ENCODE measurements around the gene MAPK8. TPM values are rescaled to one million over a fixed set of nuclear protein-coding genes. Genes with fewer than 3 reads are reported as not detected.

MAPK8 gene
- total and polyA plus RNA-seq, 2 of the 4 experiments (the other 2 are of a cell fraction): 41.5 to 54.7 TPM

DNA sequence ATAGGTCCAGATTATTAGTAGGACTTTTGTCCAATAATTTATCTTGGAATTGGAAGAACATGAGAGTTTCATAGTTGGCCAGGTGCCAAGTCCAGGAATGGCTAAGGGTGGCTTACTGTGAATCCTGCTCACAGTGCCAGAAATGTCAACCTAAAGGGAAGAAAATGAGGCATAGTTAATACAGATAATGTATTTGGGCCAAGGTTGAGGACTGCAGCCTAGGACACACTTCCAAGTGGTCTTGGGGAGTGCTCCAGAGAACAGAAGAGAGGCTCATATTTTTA lies 78.2 kb downstream of the MAPK8 start:
- intact Hi-C loops (cut with micrococcal nuclease): no loop called here
- H2AFZ ChIP-seq (replicated peaks; ENCODE audit: low read length, poor library complexity): no peak overlapping the region
- no peak overlapping the region for H3K14ac ChIP-seq (replicated peaks; ENCODE audit: low read depth, low read length)
- no peak overlapping the region for H2BK120ac ChIP-seq (ENCODE audit: low read depth, low read length)
- H3K9ac ChIP-seq (ENCODE audit: low read depth, low read length): no peak overlapping the region
- no peak overlapping the region for H3K56ac ChIP-seq (ENCODE audit: extremely low read depth, insufficient read depth, low read length)
- H2BK15ac ChIP-seq (ENCODE audit: low read depth, low read length): no peak overlapping the region
- no peak for ATAC-seq (ENCODE audit: low read depth)
- dilution Hi-C loops (cut with HindIII; ENCODE audit: low sequenced_read_pairs, unreplicated experiment): no loop called here
- H4K5ac ChIP-seq (ENCODE audit: low read depth, low read length): no peak overlapping the region
- no peak overlapping the region for H2BK20ac ChIP-seq (ENCODE audit: low read depth, low read length)
- no peak overlapping the region for H3K4me3 ChIP-seq (ENCODE audit: insufficient read depth, low read depth, low read length)
- H3K79me1 ChIP-seq (ENCODE audit: low read depth in 1 of 2, low read length in 2 of 2): peaks cover 26 to 40% of the 10 kb centered on the region in 2 experiments
- H3K18ac ChIP-seq (ENCODE audit: low read depth, low read length): no peak overlapping the region
- no peak overlapping the region for H3K23ac ChIP-seq (ENCODE audit: low read depth, low read length)
- H3K36me3 ChIP-seq (ENCODE audit: control insufficient read depth, insufficient read depth, low read length): no peaks in the 10 kb centered on the region
- no peak overlapping the region for H3K27ac ChIP-seq (ENCODE audit: insufficient read depth, low read length)
- CTCF ChIA-PET: no interaction called here
- no TSS peak for BruUV-seq (replicated peaks)
- no peak for DNase-seq
- peaks cover 3% of the 10 kb centered on the region; the same call in 1 of the 2 replicates for H3K9me3 ChIP-seq (ENCODE audit: control insufficient read depth, insufficient read depth, low read length)
- H3K4me2 ChIP-seq (ENCODE audit: low read depth, low read length): no peak overlapping the region
- H4K20me1 ChIP-seq (ENCODE audit: insufficient read depth, low read length): peaks cover 10% of the 10 kb centered on the region; the same call in 1 of the 2 replicates
- H4K91ac ChIP-seq (ENCODE audit: insufficient read depth, low read depth, low read length): no peak overlapping the region
- H3K27me3 ChIP-seq (ENCODE audit: control insufficient read depth, insufficient read depth, low read length): no peaks in the 10 kb centered on the region
- H3K9me1 ChIP-seq (ENCODE audit: insufficient read depth, low read length): 0 out of 2 replicates have a peak, but pooled peaks cover 3% of the 10 kb centered on the region
- no peak overlapping the region for H4K8ac ChIP-seq (ENCODE audit: low read depth in 2 of 2, low read length in 2 of 2)
- no peak overlapping the region for H2AK5ac ChIP-seq (ENCODE audit: low read depth, low read length)
- TF ChIP-seq, protein P1, sequence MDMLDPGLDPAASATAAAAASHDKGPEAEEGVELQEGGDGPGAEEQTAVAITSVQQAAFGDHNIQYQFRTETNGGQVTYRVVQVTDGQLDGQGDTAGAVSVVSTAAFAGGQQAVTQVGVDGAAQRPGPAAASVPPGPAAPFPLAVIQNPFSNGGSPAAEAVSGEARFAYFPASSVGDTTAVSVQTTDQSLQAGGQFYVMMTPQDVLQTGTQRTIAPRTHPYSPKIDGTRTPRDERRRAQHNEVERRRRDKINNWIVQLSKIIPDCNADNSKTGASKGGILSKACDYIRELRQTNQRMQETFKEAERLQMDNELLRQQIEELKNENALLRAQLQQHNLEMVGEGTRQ (IDR thresholded peaks at IDR 0.05; ENCODE audit: low read depth, low read length): no peak
- TF ChIP-seq MXI1 (IDR thresholded peaks at IDR 0.05; ENCODE audit: borderline replicate concordance, low read depth, low read length): no peak
- no peak for TF ChIP-seq FOS (IDR thresholded peaks at IDR 0.05; ENCODE audit: low read depth, low read length)
- TF ChIP-seq, protein P2, sequence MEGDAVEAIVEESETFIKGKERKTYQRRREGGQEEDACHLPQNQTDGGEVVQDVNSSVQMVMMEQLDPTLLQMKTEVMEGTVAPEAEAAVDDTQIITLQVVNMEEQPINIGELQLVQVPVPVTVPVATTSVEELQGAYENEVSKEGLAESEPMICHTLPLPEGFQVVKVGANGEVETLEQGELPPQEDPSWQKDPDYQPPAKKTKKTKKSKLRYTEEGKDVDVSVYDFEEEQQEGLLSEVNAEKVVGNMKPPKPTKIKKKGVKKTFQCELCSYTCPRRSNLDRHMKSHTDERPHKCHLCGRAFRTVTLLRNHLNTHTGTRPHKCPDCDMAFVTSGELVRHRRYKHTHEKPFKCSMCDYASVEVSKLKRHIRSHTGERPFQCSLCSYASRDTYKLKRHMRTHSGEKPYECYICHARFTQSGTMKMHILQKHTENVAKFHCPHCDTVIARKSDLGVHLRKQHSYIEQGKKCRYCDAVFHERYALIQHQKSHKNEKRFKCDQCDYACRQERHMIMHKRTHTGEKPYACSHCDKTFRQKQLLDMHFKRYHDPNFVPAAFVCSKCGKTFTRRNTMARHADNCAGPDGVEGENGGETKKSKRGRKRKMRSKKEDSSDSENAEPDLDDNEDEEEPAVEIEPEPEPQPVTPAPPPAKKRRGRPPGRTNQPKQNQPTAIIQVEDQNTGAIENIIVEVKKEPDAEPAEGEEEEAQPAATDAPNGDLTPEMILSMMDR (conservative IDR thresholded peaks at IDR 0.05; ENCODE audit: low read depth, low read length): no peak
- TF ChIP-seq, protein P3, sequence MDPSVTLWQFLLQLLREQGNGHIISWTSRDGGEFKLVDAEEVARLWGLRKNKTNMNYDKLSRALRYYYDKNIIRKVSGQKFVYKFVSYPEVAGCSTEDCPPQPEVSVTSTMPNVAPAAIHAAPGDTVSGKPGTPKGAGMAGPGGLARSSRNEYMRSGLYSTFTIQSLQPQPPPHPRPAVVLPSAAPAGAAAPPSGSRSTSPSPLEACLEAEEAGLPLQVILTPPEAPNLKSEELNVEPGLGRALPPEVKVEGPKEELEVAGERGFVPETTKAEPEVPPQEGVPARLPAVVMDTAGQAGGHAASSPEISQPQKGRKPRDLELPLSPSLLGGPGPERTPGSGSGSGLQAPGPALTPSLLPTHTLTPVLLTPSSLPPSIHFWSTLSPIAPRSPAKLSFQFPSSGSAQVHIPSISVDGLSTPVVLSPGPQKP (IDR thresholded peaks at IDR 0.05; ENCODE audit: borderline replicate concordance, low read depth, low read length): no peak
- TF ChIP-seq MAFK (IDR thresholded peaks at IDR 0.05; ENCODE audit: low read depth, low read length): no peak
- no peak for TF ChIP-seq RFX5 (IDR thresholded peaks at IDR 0.05; ENCODE audit: low read depth, low read length)
- TF ChIP-seq RCOR1 (IDR thresholded peaks at IDR 0.05; ENCODE audit: insufficient replicate concordance, low read length): no peak
- no peak overlapping the region for H2BK5ac ChIP-seq (ENCODE audit: low read depth, low read length, poor library complexity, severe bottlenecking)
- no peak overlapping the region for H3K4ac ChIP-seq (ENCODE audit: low read depth, low read length)
- in situ Hi-C loops (cut with MboI; ENCODE audit: low sequenced_read_pairs): no loop called here
- H3K4me1 ChIP-seq (ENCODE audit: control insufficient read depth, insufficient read depth, low read length): peaks cover 3% of the 10 kb centered on the region; the same call in 1 of the 2 replicates
- POLR2A ChIA-PET (ENCODE audit: unreplicated experiment): no interaction called here
- no peak overlapping the region for H2AK9ac ChIP-seq (replicated peaks; ENCODE audit: low read depth, low read length, poor library complexity)

Data from IMR-90 (cell line).